PC-3 (cell line): ENCODE data around the gene ADAT3. TPM values are rescaled to one million over a fixed set of nuclear protein-coding genes. Genes with fewer than 3 reads are reported as not detected.

Experiments used
- ATAC-seq: fragments of 200-7000 bp; cut with Tn5 transposase; 2 replicates; pipeline ENCODE4 v1.9.1; 2020; ENCODE audit warnings: mild to moderate bottlenecking, moderate library complexity
- BruUV-seq: library from RNA; stranded (reverse); fragments of 400-500 nt; replicated peaks from 2 replicates; lab custom pipeline; 2021; lab: Mats Ljungman, UMichigan
- CTCF ChIA-PET: fragments of 300-600 bp; sonication (Branson Sonifier 250); formaldehyde crosslinking; loops from one replicate; lab custom pipeline; 2022; ENCODE audit warnings: antibody characterized with exemption; lab: Charles Lee
- POLR2A ChIA-PET: fragments of 300-600 bp; sonication (Branson Sonifier 250); formaldehyde crosslinking; loops from one replicate; lab custom pipeline; 2022; ENCODE audit warnings: antibody characterized with exemption; ENCODE audit not compliant: unreplicated experiment; lab: Charles Lee
- DNase-seq: peaks from one replicate; pipeline ENCODE4 v3.0.0-alpha.2; 2015
- H2AFZ ChIP-seq: fragments of 300-600 bp; sonication (generic); 2 replicates; pipeline ENCODE4 v1.6.0; 2016; ENCODE audit warnings: antibody characterized with exemption, low read length
- H3F3A ChIP-seq: fragments of 300-600 bp; sonication (generic); one replicate; pipeline ENCODE4 v1.6.0; 2017; ENCODE audit warnings: antibody characterized with exemption, low read length, control low read depth, mild to moderate bottlenecking; ENCODE audit not compliant: unreplicated experiment
- H3K27ac ChIP-seq: fragments of 300-600 bp; sonication (generic); 2 replicates; pipeline ENCODE4 v1.5.1; 2016; ENCODE audit warnings: mild to moderate bottlenecking, low read length
- H3K27me3 ChIP-seq: fragments of 300-600 bp; sonication (generic); 2 replicates; pipeline ENCODE4 v1.6.1; 2016; ENCODE audit warnings: low read length, mixed read lengths
- H3K36me3 ChIP-seq: fragments of 300-600 bp; sonication (generic); 2 replicates; pipeline ENCODE4 v1.6.1; 2016; ENCODE audit warnings: low read depth, mixed run types, low read length, mixed read lengths
- H3K4me1 ChIP-seq: fragments of 300-600 bp; sonication (generic); 2 replicates; pipeline ENCODE4 v1.5.1; 2016; ENCODE audit warnings: low read length; ENCODE audit not compliant: insufficient read depth
- H3K4me2 ChIP-seq: fragments of 300-600 bp; sonication (generic); 2 replicates; pipeline ENCODE4 v1.6.0; 2016; ENCODE audit warnings: low read length
- H3K4me3 ChIP-seq: fragments of 300-600 bp; sonication (generic); 2 replicates; pipeline ENCODE4 v1.5.1; 2016; ENCODE audit warnings: mild to moderate bottlenecking, low read length, mixed read lengths
- H3K79me2 ChIP-seq: fragments of 300-600 bp; sonication (generic); 2 replicates; pipeline ENCODE4 v1.6.1; 2017; ENCODE audit warnings: low read length, mixed read lengths
- H3K9ac ChIP-seq: fragments of 300-600 bp; sonication (generic); 2 replicates; pipeline ENCODE4 v1.6.0; 2016; ENCODE audit warnings: mild to moderate bottlenecking, low read length
- H3K9me2 ChIP-seq: fragments of 300-600 bp; sonication (generic); replicated peaks from 2 replicates; pipeline ENCODE4 v1.6.1; 2016; ENCODE audit warnings: mixed run types, low read length, mixed read lengths
- H3K9me3 ChIP-seq: fragments of 300-600 bp; sonication (generic); 2 replicates; pipeline ENCODE4 v1.6.1; 2016; ENCODE audit warnings: low read length, mixed read lengths
- H4K20me1 ChIP-seq: fragments of 300-600 bp; sonication (generic); 2 replicates; pipeline ENCODE4 v1.6.1; 2016; ENCODE audit warnings: low read length, mixed read lengths
- EZH2 ChIP-seq: fragments of 300-600 bp; sonication (generic); IDR thresholded peaks from one replicate; pipeline ENCODE4 v1.6.1; 2017; ENCODE audit warnings: antibody characterized with exemption, mild to moderate bottlenecking, low read length; ENCODE audit not compliant: unreplicated experiment
- EZH2phosphoT487 ChIP-seq: fragments of 300-600 bp; sonication (generic); IDR thresholded peaks from 2 replicates; pipeline ENCODE4 v1.6.1; 2018; ENCODE audit warnings: mild to moderate bottlenecking, antibody characterized with exemption, low read length, borderline replicate concordance
- intact Hi-C: fragments of 100-400 bp; cut with micrococcal nuclease; formaldehyde crosslinking; loops from 2 replicates; pipeline ENCODE4 v1.9.0; 2023
- total RNA-seq: library from RNA; depleted of rRNA; stranded (reverse); fragments of >200 nt; gene quantifications from 2 replicates; pipeline ENCODE4 v1.2.3, GENCODE V29; 2014
- TF ChIP-seq, protein P1 (sequence below): fragments of 300-600 bp; sonication (generic); conservative IDR thresholded peaks from 2 replicates; pipeline ENCODE4 v1.5.1; 2017; ENCODE audit warnings: antibody characterized with exemption, low read depth, mild to moderate bottlenecking, low read length

ADAT3 gene
- total RNA-seq, 1 experiment from 2014 or later = 8.4 TPM

DNA sequence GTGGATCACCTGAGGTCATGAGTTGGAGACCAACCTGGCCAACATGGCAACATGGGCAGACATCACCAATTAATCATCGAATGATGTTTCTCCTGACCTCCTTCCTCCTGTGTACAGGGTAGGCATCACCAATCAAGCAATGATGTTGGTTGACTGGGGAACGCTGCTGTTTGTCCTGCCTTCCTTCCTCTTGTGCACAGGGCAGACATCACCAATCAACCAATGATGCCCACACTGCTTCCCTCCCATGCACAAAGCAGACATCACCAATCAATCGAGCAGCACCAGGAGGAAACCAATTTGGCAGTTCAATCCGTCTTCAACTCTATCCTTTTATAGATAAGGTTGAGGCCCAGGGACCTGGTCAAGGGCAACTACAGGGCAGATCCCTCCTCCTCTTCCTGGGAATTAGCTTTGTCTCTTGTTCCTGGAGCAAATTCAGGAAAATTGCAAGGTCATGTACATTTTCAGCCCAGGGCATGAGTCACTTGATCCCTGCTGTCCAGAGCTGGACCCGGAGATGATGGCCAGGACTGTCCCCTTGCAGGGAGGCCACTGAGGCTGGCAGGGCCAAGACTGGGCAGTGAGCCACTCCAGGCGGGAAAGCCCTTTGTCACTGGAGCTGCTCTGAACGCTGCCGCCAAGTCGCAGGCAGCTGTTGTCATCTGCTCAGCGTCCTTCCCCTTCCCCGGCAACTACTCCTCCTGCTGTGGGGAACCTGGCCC is 30.4 kb downstream of the ADAT3 start:
- POLR2A ChIA-PET = no interaction called here
- DNase-seq = peak; percentile 10
- ATAC-seq = 0 out of 2 replicates have a peak, but pooled peaks have one; percentile 20
- TF ChIP-seq EZH2phosphoT487 = no peak
- TF ChIP-seq, protein P1, sequence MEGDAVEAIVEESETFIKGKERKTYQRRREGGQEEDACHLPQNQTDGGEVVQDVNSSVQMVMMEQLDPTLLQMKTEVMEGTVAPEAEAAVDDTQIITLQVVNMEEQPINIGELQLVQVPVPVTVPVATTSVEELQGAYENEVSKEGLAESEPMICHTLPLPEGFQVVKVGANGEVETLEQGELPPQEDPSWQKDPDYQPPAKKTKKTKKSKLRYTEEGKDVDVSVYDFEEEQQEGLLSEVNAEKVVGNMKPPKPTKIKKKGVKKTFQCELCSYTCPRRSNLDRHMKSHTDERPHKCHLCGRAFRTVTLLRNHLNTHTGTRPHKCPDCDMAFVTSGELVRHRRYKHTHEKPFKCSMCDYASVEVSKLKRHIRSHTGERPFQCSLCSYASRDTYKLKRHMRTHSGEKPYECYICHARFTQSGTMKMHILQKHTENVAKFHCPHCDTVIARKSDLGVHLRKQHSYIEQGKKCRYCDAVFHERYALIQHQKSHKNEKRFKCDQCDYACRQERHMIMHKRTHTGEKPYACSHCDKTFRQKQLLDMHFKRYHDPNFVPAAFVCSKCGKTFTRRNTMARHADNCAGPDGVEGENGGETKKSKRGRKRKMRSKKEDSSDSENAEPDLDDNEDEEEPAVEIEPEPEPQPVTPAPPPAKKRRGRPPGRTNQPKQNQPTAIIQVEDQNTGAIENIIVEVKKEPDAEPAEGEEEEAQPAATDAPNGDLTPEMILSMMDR = no peak
- no peak for TF ChIP-seq EZH2
- H3K4me3 ChIP-seq = no peak overlapping the region
- no peak overlapping the region for H2AFZ ChIP-seq
- H3K79me2 ChIP-seq = no peaks in the 10 kb centered on the region
- H3F3A ChIP-seq = no peaks in the 10 kb centered on the region
- H3K27me3 ChIP-seq = no peaks in the 10 kb centered on the region
- no peak overlapping the region for H3K9ac ChIP-seq
- no peaks in the 10 kb centered on the region for H4K20me1 ChIP-seq
- no peak overlapping the region for H3K4me2 ChIP-seq
- BruUV-seq = no TSS peak
- H3K4me1 ChIP-seq = peaks cover 8% of the 10 kb centered on the region; the same call in 1 of the 2 replicates
- H3K9me2 ChIP-seq = no peaks in the 10 kb centered on the region
- H3K9me3 ChIP-seq = no peaks in the 10 kb centered on the region
- intact Hi-C loops = no loop called here
- CTCF ChIA-PET = no interaction called here
- H3K27ac ChIP-seq = no peak overlapping the region
- no peaks in the 10 kb centered on the region for H3K36me3 ChIP-seq

DNA sequence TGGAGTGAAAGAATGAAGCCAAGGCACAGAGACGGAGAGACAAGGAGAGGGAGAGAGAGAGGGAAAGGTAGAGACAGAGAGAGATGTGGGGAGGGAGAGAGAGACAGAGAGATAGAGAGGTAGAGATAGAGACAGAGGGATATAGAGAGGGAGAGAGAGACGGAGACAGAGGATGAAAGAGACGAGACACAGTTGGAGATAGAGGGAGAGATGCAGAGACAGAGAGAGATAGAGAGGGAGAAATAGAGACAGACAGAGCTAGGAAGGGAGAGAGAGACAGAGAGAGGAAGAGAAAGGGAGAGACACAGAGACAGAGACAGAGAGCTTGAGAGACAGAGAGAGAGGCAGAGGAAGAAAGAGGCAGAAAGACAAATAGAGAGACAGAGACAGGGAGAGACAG is 31.2 kb downstream of the ADAT3 start:
- no TSS peak for BruUV-seq
- ChIA-PET CTCF (no interaction called here), POLR2A (no interaction called here)
- H3K27ac ChIP-seq = no peak overlapping the region
- H3K79me2 ChIP-seq = peaks cover 1% of the 10 kb centered on the region
- no peak overlapping the region for H3K9ac ChIP-seq
- H4K20me1 ChIP-seq = no peaks in the 10 kb centered on the region
- no peaks in the 10 kb centered on the region for H3F3A ChIP-seq
- TF ChIP-seq EZH2phosphoT487 (no peak), EZH2 (no peak)
- TF ChIP-seq, protein P1 = no peak
- ATAC-seq (no peak), DNase-seq (no peak)
- intact Hi-C loops = no loop called here
- H3K4me1 ChIP-seq = peaks cover 8% of the 10 kb centered on the region; the same call in 1 of the 2 replicates
- H3K9me3 ChIP-seq = no peaks in the 10 kb centered on the region
- no peaks in the 10 kb centered on the region for H3K36me3 ChIP-seq
- no peak overlapping the region for H3K4me3 ChIP-seq
- no peaks in the 10 kb centered on the region for H3K27me3 ChIP-seq
- no peak overlapping the region for H2AFZ ChIP-seq
- H3K4me2 ChIP-seq = no peak overlapping the region
- no peaks in the 10 kb centered on the region for H3K9me2 ChIP-seq
